Measurements from ENCODE around the gene ZNF530.

ZNF530 gene

DNA sequence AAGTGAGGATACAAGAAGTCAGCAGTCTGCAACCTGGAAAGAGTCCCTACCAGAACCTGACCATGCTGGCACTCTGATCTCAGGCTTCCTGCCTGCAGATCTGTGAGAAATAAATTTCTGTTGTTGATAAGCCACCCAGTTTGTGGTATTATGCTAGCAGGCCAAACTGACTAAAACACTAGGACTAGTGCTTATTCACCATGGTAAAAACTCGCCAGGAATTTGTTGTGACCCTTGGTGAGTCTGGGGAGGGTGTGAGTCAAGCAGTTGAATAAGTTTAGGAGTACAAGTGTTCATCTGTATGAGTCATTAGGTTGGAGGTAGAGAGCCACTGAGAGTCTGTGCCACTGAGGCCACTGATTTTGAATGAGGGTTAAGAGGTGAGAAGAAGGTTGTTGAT is 12.2 kb upstream of the ZNF530 start:
- H3K9ac ChIP-seq (ENCODE audit: low read length): no peak overlapping the region

DNA sequence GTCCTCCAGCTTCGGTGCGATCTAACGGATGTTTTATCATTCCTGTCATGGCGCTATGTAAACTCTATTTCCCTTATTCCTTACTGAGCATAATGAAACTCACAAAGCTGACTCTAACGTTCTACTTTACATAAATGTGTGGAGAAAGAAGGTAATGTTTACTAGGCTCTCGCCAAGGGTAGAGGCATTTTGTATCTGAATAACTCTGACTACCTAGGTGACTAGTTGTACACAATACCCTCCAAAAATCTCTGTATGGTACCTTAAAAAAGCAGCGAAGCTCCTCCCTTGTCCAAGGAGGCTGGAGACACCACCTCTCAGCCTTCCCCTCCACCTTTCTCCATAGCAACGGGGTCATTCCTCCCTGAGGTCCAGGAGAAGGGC is 316 bp upstream of the ZNF530 start:
- H2BK5ac ChIP-seq (ENCODE audit: low read depth, low read length, poor library complexity, severe bottlenecking): no peak overlapping the region
- no peak overlapping the region for H3K23ac ChIP-seq (ENCODE audit: low read length in 2 of 2)
- peaks cover 10% of the 10 kb centered on the region for H3K9me3 ChIP-seq (ENCODE audit: control insufficient read depth, low read length)
- H3K36me3 ChIP-seq (ENCODE audit: control insufficient read depth in 1 of 2, insufficient read depth in 2 of 2, low read depth in 1 of 2, low read length in 2 of 2): peaks cover 0 to 4% of the 10 kb centered on the region in 2 experiments
- 71% methylated on average over 7 of the region's 8 CpGs for WGBS
- H3K9ac ChIP-seq (ENCODE audit: low read length): peak overlapping the region; percentile 82
- H3K4me3 ChIP-seq (ENCODE audit: insufficient read depth in 1 of 2, low read depth in 1 of 2, low read length in 2 of 2): peak overlapping the region; percentile 81 to 87
- no peak overlapping the region for H3K14ac ChIP-seq (ENCODE audit: low read length in 2 of 2)
- no peak overlapping the region for H3K4ac ChIP-seq (ENCODE audit: low read depth in 1 of 2, low read length in 2 of 2)
- H3K27ac ChIP-seq (ENCODE audit: low read length, poor library complexity, severe bottlenecking): no peak overlapping the region
- no peak overlapping the region for H2AFZ ChIP-seq (ENCODE audit: low read depth, low read length)
- no peak for DNase-seq
- peaks cover 6% of the 10 kb centered on the region for H3K4me1 ChIP-seq (ENCODE audit: control insufficient read depth, insufficient read depth, low read depth, low read length)
- H3K18ac ChIP-seq (ENCODE audit: low read depth in 1 of 2, low read length in 2 of 2): no peak overlapping the region
- H2BK120ac ChIP-seq (ENCODE audit: low read depth, low read length): no peak overlapping the region
- H4K91ac ChIP-seq (ENCODE audit: low read length): no peak overlapping the region
- no peak overlapping the region for H2BK12ac ChIP-seq (ENCODE audit: low read length in 2 of 2)
- peak overlapping the region; percentile 21 for H4K8ac ChIP-seq (ENCODE audit: low read length)
- no peak overlapping the region for H2AK5ac ChIP-seq (ENCODE audit: low read length, severe bottlenecking)
- no peak overlapping the region for H2BK15ac ChIP-seq (ENCODE audit: low read depth, poor library complexity, severe bottlenecking)
- no peaks in the 10 kb centered on the region for H3K27me3 ChIP-seq (ENCODE audit: control insufficient read depth in 1 of 2, insufficient read depth in 1 of 2, low read length in 2 of 2)
- peaks cover 20% of the 10 kb centered on the region for H3K79me1 ChIP-seq (replicated peaks; ENCODE audit: low read length, poor library complexity, severe bottlenecking)
- H3K4me2 ChIP-seq (ENCODE audit: low read length, poor library complexity, severe bottlenecking): peak overlapping the region; percentile 12

More for the DNA sequence above, 12.2 kb upstream of the ZNF530 start:
- no peak overlapping the region for H3K4me3 ChIP-seq (ENCODE audit: insufficient read depth in 1 of 2, low read depth in 1 of 2, low read length in 2 of 2)
- 93% methylated on average over 1 of the region's 1 CpG for WGBS
- H3K27me3 ChIP-seq (ENCODE audit: control insufficient read depth in 1 of 2, insufficient read depth in 1 of 2, low read length in 2 of 2): no peaks in the 10 kb centered on the region
- H3K9me3 ChIP-seq (ENCODE audit: control insufficient read depth, low read length): peaks cover 67% of the 10 kb centered on the region
- peaks cover 32% of the 10 kb centered on the region for H3K79me1 ChIP-seq (replicated peaks; ENCODE audit: low read length, poor library complexity, severe bottlenecking)
- no peak overlapping the region for H3K27ac ChIP-seq (ENCODE audit: low read length, poor library complexity, severe bottlenecking)
- H2BK5ac ChIP-seq (ENCODE audit: low read depth, low read length, poor library complexity, severe bottlenecking): no peak overlapping the region
- H2BK12ac ChIP-seq (ENCODE audit: low read length in 2 of 2): no peak overlapping the region
- no peak overlapping the region for H3K14ac ChIP-seq (ENCODE audit: low read length in 2 of 2)
- H3K4me1 ChIP-seq (ENCODE audit: control insufficient read depth, insufficient read depth, low read depth, low read length): peaks cover 11% of the 10 kb centered on the region
- peaks cover 39 to 48% of the 10 kb centered on the region in 2 experiments for H3K36me3 ChIP-seq (ENCODE audit: control insufficient read depth in 1 of 2, insufficient read depth in 2 of 2, low read depth in 1 of 2, low read length in 2 of 2)
- no peak overlapping the region for H2BK120ac ChIP-seq (ENCODE audit: low read depth, low read length)
- H2AK5ac ChIP-seq (ENCODE audit: low read length, severe bottlenecking): no peak overlapping the region
- no peak overlapping the region for H4K91ac ChIP-seq (ENCODE audit: low read length)
- no peak overlapping the region for H2BK15ac ChIP-seq (ENCODE audit: low read depth, poor library complexity, severe bottlenecking)
- DNase-seq: no peak
- H3K4ac ChIP-seq (ENCODE audit: low read depth in 1 of 2, low read length in 2 of 2): no peak overlapping the region
- H4K8ac ChIP-seq (ENCODE audit: low read length): no peak overlapping the region
- H2AFZ ChIP-seq (ENCODE audit: low read depth, low read length): no peak overlapping the region
- H3K18ac ChIP-seq (ENCODE audit: low read depth in 1 of 2, low read length in 2 of 2): no peak overlapping the region
- no peak overlapping the region for H3K4me2 ChIP-seq (ENCODE audit: low read length, poor library complexity, severe bottlenecking)
- no peak overlapping the region for H3K23ac ChIP-seq (ENCODE audit: low read length in 2 of 2)

DNA sequence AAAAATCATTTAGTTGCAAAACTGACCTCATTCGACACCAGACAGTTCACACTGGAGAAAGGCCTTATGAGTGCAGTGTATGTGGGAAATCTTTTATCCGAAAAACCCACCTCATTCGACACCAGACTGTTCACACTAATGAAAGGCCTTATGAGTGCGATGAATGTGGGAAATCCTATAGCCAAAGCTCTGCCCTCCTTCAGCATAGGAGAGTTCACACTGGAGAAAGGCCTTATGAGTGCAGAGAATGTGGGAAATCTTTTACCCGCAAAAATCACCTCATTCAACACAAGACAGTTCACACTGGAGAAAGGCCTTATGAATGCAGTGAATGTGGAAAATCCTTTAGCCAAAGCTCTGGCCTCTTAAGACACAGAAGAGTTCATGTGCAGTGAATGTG is 7.2 kb downstream of the ZNF530 start:
- Histone ChIP-seq H2BK12ac (ENCODE audit: low read length in 2 of 2) (no peak overlapping the region), H3K4me1 (ENCODE audit: control insufficient read depth, insufficient read depth, low read depth, low read length) (no peaks in the 10 kb centered on the region), H4K8ac (ENCODE audit: low read length) (no peak overlapping the region), H3K79me1 (replicated peaks; ENCODE audit: low read length, poor library complexity, severe bottlenecking) (peaks cover 9% of the 10 kb centered on the region), H3K4me3 (ENCODE audit: insufficient read depth in 1 of 2, low read depth in 1 of 2, low read length in 2 of 2) (no peak overlapping the region), H2AK5ac (ENCODE audit: low read length, severe bottlenecking) (no peak overlapping the region), H3K4ac (ENCODE audit: low read depth in 1 of 2, low read length in 2 of 2) (no peak overlapping the region), H2BK15ac (ENCODE audit: low read depth, poor library complexity, severe bottlenecking) (no peak overlapping the region), H3K9me3 (ENCODE audit: control insufficient read depth, low read length) (peaks cover 26% of the 10 kb centered on the region), H3K27me3 (ENCODE audit: control insufficient read depth in 1 of 2, insufficient read depth in 1 of 2, low read length in 2 of 2) (no peaks in the 10 kb centered on the region), H3K4me2 (ENCODE audit: low read length, poor library complexity, severe bottlenecking) (no peak overlapping the region), H2BK120ac (ENCODE audit: low read depth, low read length) (no peak overlapping the region), H4K91ac (ENCODE audit: low read length) (no peak overlapping the region), H3K9ac (ENCODE audit: low read length) (no peak overlapping the region), H3K36me3 (ENCODE audit: control insufficient read depth in 1 of 2, insufficient read depth in 2 of 2, low read depth in 1 of 2, low read length in 2 of 2) (peaks cover 14 to 41% of the 10 kb centered on the region in 2 experiments), H3K14ac (ENCODE audit: low read length in 2 of 2) (no peak overlapping the region), H2AFZ (ENCODE audit: low read depth, low read length) (no peak overlapping the region), H2BK5ac (ENCODE audit: low read depth, low read length, poor library complexity, severe bottlenecking) (no peak overlapping the region), H3K27ac (ENCODE audit: low read length, poor library complexity, severe bottlenecking) (no peak overlapping the region), H3K18ac (ENCODE audit: low read depth in 1 of 2, low read length in 2 of 2) (no peak overlapping the region), H3K23ac (ENCODE audit: low read length in 2 of 2) (no peak overlapping the region)
- WGBS: 88% methylated on average over 1 of the region's 5 CpGs
- DNase-seq: no peak

DNA sequence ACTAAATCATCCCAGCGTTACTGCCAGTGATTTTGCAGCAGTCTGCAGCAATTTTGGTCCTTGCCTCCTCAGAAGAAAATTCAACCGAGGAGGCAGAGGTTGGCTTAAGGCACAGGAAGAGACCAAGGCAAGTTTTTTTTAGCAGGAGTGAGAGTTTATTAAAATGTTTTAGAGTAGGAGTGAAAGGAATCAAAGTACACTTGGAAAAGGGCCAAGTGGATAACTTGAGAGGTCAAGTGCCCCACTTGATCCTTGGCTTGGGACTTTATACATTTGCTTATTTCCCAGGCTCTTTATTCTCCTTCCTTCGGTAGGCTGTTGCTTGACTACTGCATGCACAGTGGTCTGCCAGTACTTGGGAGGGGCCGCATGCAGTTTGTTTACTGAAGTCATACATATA is 11.4 kb downstream of the ZNF530 start:
- no peak overlapping the region for H4K91ac ChIP-seq (ENCODE audit: low read length)
- H3K18ac ChIP-seq (ENCODE audit: low read depth in 1 of 2, low read length in 2 of 2): no peak overlapping the region
- no peak overlapping the region for H3K14ac ChIP-seq (ENCODE audit: low read length in 2 of 2)
- H2BK5ac ChIP-seq (ENCODE audit: low read depth, low read length, poor library complexity, severe bottlenecking): no peak overlapping the region
- no peak overlapping the region for H2BK12ac ChIP-seq (ENCODE audit: low read length in 2 of 2)
- H3K36me3 ChIP-seq (ENCODE audit: control insufficient read depth in 1 of 2, insufficient read depth in 2 of 2, low read depth in 1 of 2, low read length in 2 of 2): peaks cover 12 to 29% of the 10 kb centered on the region in 2 experiments
- no peak overlapping the region for H3K9ac ChIP-seq (ENCODE audit: low read length)
- no peak overlapping the region for H2AK5ac ChIP-seq (ENCODE audit: low read length, severe bottlenecking)
- H3K4ac ChIP-seq (ENCODE audit: low read depth in 1 of 2, low read length in 2 of 2): no peak overlapping the region
- H3K9me3 ChIP-seq (ENCODE audit: control insufficient read depth, low read length): peaks cover 30% of the 10 kb centered on the region
- no peak overlapping the region for H3K4me3 ChIP-seq (ENCODE audit: insufficient read depth in 1 of 2, low read depth in 1 of 2, low read length in 2 of 2)
- no peak overlapping the region for H3K23ac ChIP-seq (ENCODE audit: low read length in 2 of 2)
- no peak overlapping the region for H2BK120ac ChIP-seq (ENCODE audit: low read depth, low read length)
- no peak overlapping the region for H2BK15ac ChIP-seq (ENCODE audit: low read depth, poor library complexity, severe bottlenecking)
- H3K4me1 ChIP-seq (ENCODE audit: control insufficient read depth, insufficient read depth, low read depth, low read length): peaks cover 2% of the 10 kb centered on the region
- no peak overlapping the region for H4K8ac ChIP-seq (ENCODE audit: low read length)
- DNase-seq: no peak
- H3K27ac ChIP-seq (ENCODE audit: low read length, poor library complexity, severe bottlenecking): no peak overlapping the region
- H2AFZ ChIP-seq (ENCODE audit: low read depth, low read length): no peak overlapping the region
- no peaks in the 10 kb centered on the region for H3K27me3 ChIP-seq (ENCODE audit: control insufficient read depth in 1 of 2, insufficient read depth in 1 of 2, low read length in 2 of 2)
- H3K4me2 ChIP-seq (ENCODE audit: low read length, poor library complexity, severe bottlenecking): no peak overlapping the region
- WGBS: 75% methylated on average over 4 of the region's 4 CpGs
- H3K79me1 ChIP-seq (replicated peaks; ENCODE audit: low read length, poor library complexity, severe bottlenecking): peaks cover 2% of the 10 kb centered on the region

Data from mesenchymal stem cell (in vitro differentiated cells and primary cell).